ENCODE data around the gene MMP24OS.

The MMP24OS gene

GRCh38 chr20:35305682-35306556 lies 28.0 kb upstream of the MMP24OS start:
- no peak for DNase-seq

- no peak for DNase-seq
Observed at GRCh38 chr20:35304956-35305355, 27.0 kb upstream of the MMP24OS start.

GRCh38 chr20:35303735-35304491 lies 26.0 kb upstream of the MMP24OS start:
- DNase-seq = peak; percentile 74

- no peak for DNase-seq
Observed at GRCh38 chr20:35303382-35303734, 25.4 kb upstream of the MMP24OS start.

GRCh38 chr20:35302421-35303335 lies 24.8 kb upstream of the MMP24OS start:
- no peak for DNase-seq

- no peak for DNase-seq
Observed at GRCh38 chr20:35301426-35301825, 23.5 kb upstream of the MMP24OS start.

GRCh38 chr20:35300469-35301262 lies 22.7 kb upstream of the MMP24OS start:
- DNase-seq = no peak

GRCh38 chr20:35299780-35300179 lies 21.9 kb upstream of the MMP24OS start:
- no peak for DNase-seq

GRCh38 chr20:35298264-35298663 lies 20.3 kb upstream of the MMP24OS start:
- DNase-seq = no peak

GRCh38 chr20:35297740-35298139 lies 19.8 kb upstream of the MMP24OS start:
- no peak for DNase-seq

GRCh38 chr20:35297155-35297554 lies 19.2 kb upstream of the MMP24OS start:
- DNase-seq = no peak

- no peak for DNase-seq
Observed at GRCh38 chr20:35296101-35296554, 18.2 kb upstream of the MMP24OS start.

GRCh38 chr20:35295674-35296073 lies 17.8 kb upstream of the MMP24OS start:
- DNase-seq = no peak

- no peak for DNase-seq
Observed at GRCh38 chr20:35295058-35295457, 17.1 kb upstream of the MMP24OS start.

- DNase-seq = no peak
Observed at GRCh38 chr20:35294293-35294685, 16.4 kb upstream of the MMP24OS start.

GRCh38 chr20:35293303-35294292 lies 15.7 kb upstream of the MMP24OS start:
- DNase-seq = no peak

GRCh38 chr20:35292504-35293285 lies 14.8 kb upstream of the MMP24OS start:
- no peak for DNase-seq

- DNase-seq = no peak
Observed at GRCh38 chr20:35291654-35292503, 14.0 kb upstream of the MMP24OS start, which contains the start of gene FAM83C. TSS of gene FAM83C (minus strand) at chr20:35292425. CDS start at chr20:35292304, 121 bp downstream.

GRCh38 chr20:35290887-35291417 lies 13.0 kb upstream of the MMP24OS start:
- DNase-seq = no peak

Measured in NCI-H1092 (cell line).